NCI-H2196 (cell line): Measurements from ENCODE around the gene GJB1.

Source experiments
- DNase-seq: peaks from one replicate; lab custom pipeline; 2025; ENCODE audit not compliant: unreplicated experiment; lab: John Stamatoyannopoulos, UW

The GJB1 gene

GRCh38 chrX:71214604-71215337 lies 8.3 kb upstream of the GJB1 start:
- DNase-seq = no peak

- no peak for DNase-seq
Measured at GRCh38 chrX:71215338-71215912, 7.6 kb upstream of the GJB1 start.

- peak; percentile 57 for DNase-seq
Measured at GRCh38 chrX:71216485-71216884, 6.5 kb upstream of the GJB1 start.

- no peak for DNase-seq
Measured at GRCh38 chrX:71217298-71217697, 5.7 kb upstream of the GJB1 start.

GRCh38 chrX:71221145-71221544 lies 1.9 kb upstream of the GJB1 start:
- DNase-seq = no peak

- DNase-seq = no peak
Measured at GRCh38 chrX:71224098-71224708, 1.2 kb downstream of the GJB1 start.

- no peak for DNase-seq
Measured at GRCh38 chrX:71225009-71225408, 2.0 kb downstream of the GJB1 start.

- no peak for DNase-seq
Measured at GRCh38 chrX:71225676-71226075, 2.7 kb downstream of the GJB1 start.

GRCh38 chrX:71227370-71228062 lies 4.5 kb downstream of the GJB1 start:
- no peak for DNase-seq

- no peak for DNase-seq
Measured at GRCh38 chrX:71228063-71228642, 5.1 kb downstream of the GJB1 start.

GRCh38 chrX:71235482-71235881 lies 12.5 kb downstream of the GJB1 start:
- DNase-seq = no peak

- DNase-seq = no peak
Measured at GRCh38 chrX:71236836-71237235, 13.8 kb downstream of the GJB1 start.

- no peak for DNase-seq
Measured at GRCh38 chrX:71239781-71240180, 16.8 kb downstream of the GJB1 start.

- no peak for DNase-seq
Measured at GRCh38 chrX:71241301-71241700, 18.3 kb downstream of the GJB1 start.

- DNase-seq = no peak
Measured at GRCh38 chrX:71244359-71245128, 21.5 kb downstream of the GJB1 start.

- no peak for DNase-seq
Measured at GRCh38 chrX:71245159-71245558, 22.1 kb downstream of the GJB1 start.

GRCh38 chrX:71250841-71251240 lies 27.8 kb downstream of the GJB1 start:
- no peak for DNase-seq

- no peak for DNase-seq
Measured at GRCh38 chrX:71251466-71251973, 28.5 kb downstream of the GJB1 start.

GRCh38 chrX:71252221-71252620 lies 29.2 kb downstream of the GJB1 start:
- DNase-seq = no peak

GRCh38 chrX:71253253-71254091 lies 30.4 kb downstream of the GJB1 start:
- DNase-seq = peak; percentile 25
